HepG2 (cell line): Measurements from ENCODE around the gene RPLP2. TPM values are rescaled to one million over a fixed set of nuclear protein-coding genes. Genes with fewer than 3 reads are reported as not detected.
A peak's percentile ranks its signal among the peaks of the same experiment; 100 is the strongest.

Source experiments
- ATF1 ChIP-seq: IDR thresholded peaks from 2 replicates; pipeline ENCODE4 v1.6.1; 2016; ENCODE audit warnings: mild to moderate bottlenecking, control low read depth
- ELF1 ChIP-seq: sonication (generic); formaldehyde crosslinking; IDR thresholded peaks from 2 replicates; pipeline ENCODE4 v1.4.0; 2020; ENCODE audit warnings: missing genetic modification reagents
- FOXA1 ChIP-seq, 2 experiments: fragments of 450-650 bp in 1 of 2; sonication (generic) in 1 of 2; formaldehyde crosslinking in 1 of 2; IDR thresholded peaks; 2 replicates each; pipeline versions ENCODE4 v1.4.0 to v1.6.1; 2016 to 2020; ENCODE audit warnings: missing genetic modification reagents in 1 of 2
- FOXJ3 ChIP-seq: sonication (generic); formaldehyde crosslinking; IDR thresholded peaks from 2 replicates; pipeline ENCODE4 v1.4.0; 2020; ENCODE audit warnings: missing genetic modification reagents, mild to moderate bottlenecking, borderline replicate concordance
- HCFC1 ChIP-seq: fragments of 150-350 bp; IDR thresholded peaks from 2 replicates; pipeline ENCODE4 v1.6.1; 2014; ENCODE audit warnings: low read depth, low read length
- HMG20B ChIP-seq: conservative IDR thresholded peaks from 2 replicates; pipeline ENCODE4 v1.6.1; 2016; ENCODE audit warnings: missing genetic modification reagents, missing compliant biosample characterization
- JUND ChIP-seq: sonication (generic); formaldehyde crosslinking; IDR thresholded peaks from 2 replicates; pipeline ENCODE4 v1.8.0; 2022; ENCODE audit warnings: mild to moderate bottlenecking, missing genetic modification reagents
- KLF16 ChIP-seq, 2 experiments: sonication (generic) in 1 of 2; formaldehyde crosslinking in 1 of 2; IDR thresholded peaks; 2 replicates each; pipeline versions ENCODE4 v1.6.1 to v1.8.0; 2016 to 2023; ENCODE audit warnings: missing genetic modification reagents in 2 of 2, missing compliant biosample characterization in 1 of 2
- KMT2B ChIP-seq: IDR thresholded peaks from 2 replicates; pipeline ENCODE4 v1.6.1; 2016; ENCODE audit warnings: missing genetic modification reagents, missing compliant biosample characterization
- POLR2AphosphoS5 ChIP-seq: IDR thresholded peaks from 2 replicates; pipeline ENCODE4 v1.6.1; 2012; ENCODE audit warnings: low read depth, low read length
- PRMT3 ChIP-seq: sonication (generic); formaldehyde crosslinking; IDR thresholded peaks from 2 replicates; pipeline ENCODE4 v1.8.1; 2022; ENCODE audit warnings: low read depth, mild to moderate bottlenecking, moderate library complexity, missing genetic modification reagents, borderline replicate concordance
- RAD21 ChIP-seq: fragments of 450-650 bp; formaldehyde crosslinking; IDR thresholded peaks from 2 replicates; pipeline ENCODE4 v1.5.0; 2020; ENCODE audit warnings: mild to moderate bottlenecking
- RBM39 ChIP-seq: fragments of 200-400 bp; formaldehyde crosslinking; IDR thresholded peaks from one replicate; pipeline ENCODE4 v1.6.1; 2018; ENCODE audit warnings: antibody characterized with exemption, mild to moderate bottlenecking, low read depth, low read length; ENCODE audit not compliant: poor library complexity, severe bottlenecking
- SMYD3 ChIP-seq: sonication (generic); formaldehyde crosslinking; IDR thresholded peaks from 2 replicates; pipeline ENCODE4 v1.8.1; 2023; ENCODE audit warnings: mild to moderate bottlenecking, missing genetic modification reagents
- STAG1 ChIP-seq: sonication (generic); formaldehyde crosslinking; IDR thresholded peaks from 2 replicates; pipeline ENCODE4 v1.4.0; 2020; ENCODE audit warnings: missing genetic modification reagents
- TCF7L2 ChIP-seq: IDR thresholded peaks from 2 replicates; pipeline ENCODE4 v1.6.1; 2011; ENCODE audit warnings: mild to moderate bottlenecking, low read depth, low read length, moderate library complexity
- ZBTB21 ChIP-seq: sonication (generic); formaldehyde crosslinking; IDR thresholded peaks from 2 replicates; pipeline ENCODE4 v1.4.0; 2020; ENCODE audit warnings: missing genetic modification reagents
- ZBTB42 ChIP-seq: sonication (generic); formaldehyde crosslinking; IDR thresholded peaks from 2 replicates; pipeline ENCODE4 v1.5.0; 2020; ENCODE audit warnings: mild to moderate bottlenecking, missing genetic modification reagents
- ZFP62 ChIP-seq: sonication (generic); formaldehyde crosslinking; IDR thresholded peaks from 2 replicates; pipeline ENCODE4 v1.4.0; 2020; ENCODE audit warnings: missing genetic modification reagents
- ZNF274 ChIP-seq: sonication (generic); formaldehyde crosslinking; IDR thresholded peaks from 2 replicates; pipeline ENCODE4 v1.5.1; 2020; ENCODE audit warnings: mild to moderate bottlenecking, missing genetic modification reagents
- ZNF720 ChIP-seq: sonication (generic); formaldehyde crosslinking; IDR thresholded peaks from 2 replicates; pipeline ENCODE4 v1.4.0; 2020; ENCODE audit warnings: missing genetic modification reagents
- ZNF790 ChIP-seq: sonication (generic); formaldehyde crosslinking; IDR thresholded peaks from 2 replicates; pipeline ENCODE4 v1.8.0; 2022; ENCODE audit warnings: missing genetic modification reagents, mild to moderate bottlenecking, borderline replicate concordance
- ZNF879 ChIP-seq: sonication (generic); formaldehyde crosslinking; IDR thresholded peaks from 2 replicates; pipeline ENCODE4 v1.8.1; 2023; ENCODE audit warnings: missing genetic modification reagents
- polyA plus RNA-seq, 8 experiments: library from polyadenylated mRNA; depleted of rRNA in 3 of 8; stranded (reverse) in 7 of 8; unstranded in 1 of 8; fragments of >200 nt; fragmentation: Illumina TruSeq in 4 of 8; extraction: Trizol in 4 of 8; gene quantifications; 2 replicates each; pipeline versions ENCODE4 v1.2.1 to v1.2.3, GENCODE V29; 2011 to 2016; ENCODE audit warnings: low read depth in 4 of 8, missing spikeins in 1 of 8, mixed read lengths in 1 of 8; ENCODE audit not compliant: insufficient read depth in 1 of 8
- total RNA-seq, 5 experiments: library from RNA; depleted of rRNA; stranded (reverse); fragments of >200 nt; fragmentation: Illumina TruSeq; extraction: Trizol; gene quantifications; 2 replicates each; pipeline ENCODE4 v1.2.3, GENCODE V29; 2016; ENCODE audit warnings: low read depth in 1 of 5
- TF ChIP-seq, protein P1 (sequence below): sonication (generic); formaldehyde crosslinking; IDR thresholded peaks from 2 replicates; pipeline ENCODE4 v1.5.1; 2020; ENCODE audit warnings: mild to moderate bottlenecking, missing genetic modification reagents, moderate library complexity
- TF ChIP-seq, protein P2 (sequence below): sonication (generic); formaldehyde crosslinking; IDR thresholded peaks from 2 replicates; pipeline ENCODE4 v1.5.0; 2020; ENCODE audit warnings: mild to moderate bottlenecking, missing genetic modification reagents, moderate library complexity
- TF ChIP-seq, protein P3 (sequence below): sonication (generic); formaldehyde crosslinking; IDR thresholded peaks from 2 replicates; pipeline ENCODE4 v1.4.0; 2020; ENCODE audit warnings: missing genetic modification reagents; ENCODE audit errors: not compliant biosample characterization
- TF ChIP-seq, protein P4 (sequence below): sonication (generic); IDR thresholded peaks from 2 replicates; pipeline ENCODE4 v1.6.1; 2016; ENCODE audit warnings: low read depth, borderline replicate concordance

RPLP2 gene
- total and polyA plus RNA-seq, 2 of the 13 experiments (the other 11 are each of a cell fraction or from before 2014, with no cell fraction given): 978 to 2,106 TPM

DNA sequence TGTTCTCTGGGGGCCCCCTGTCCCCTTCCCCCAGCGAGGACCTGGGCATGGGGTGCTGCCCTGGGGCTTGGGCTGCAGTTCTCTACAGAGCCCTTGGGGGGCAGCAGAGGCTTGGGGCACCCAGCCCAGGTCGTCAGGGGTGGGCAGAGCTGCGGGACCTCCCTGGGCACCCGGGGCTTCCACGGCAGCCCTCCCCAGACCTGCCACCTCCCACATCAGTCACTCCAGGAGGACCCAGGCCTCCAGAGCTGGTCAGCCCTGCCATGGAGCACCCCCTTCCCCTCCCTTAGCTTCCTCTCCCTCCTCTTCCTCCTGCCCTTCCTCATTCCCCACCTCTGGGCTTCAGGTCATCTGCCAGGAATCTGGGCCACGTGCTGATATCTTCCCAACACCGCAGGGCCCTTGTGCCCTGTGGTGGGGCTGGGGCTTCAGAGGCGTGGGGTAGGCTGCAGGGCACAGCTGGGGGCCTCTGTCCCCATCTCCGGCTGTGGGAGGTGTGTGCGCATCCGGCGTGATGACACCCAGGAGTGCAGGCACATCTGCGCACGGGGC is 38.7 kb downstream of the RPLP2 start (continued):
- TF ChIP-seq, protein P1, sequence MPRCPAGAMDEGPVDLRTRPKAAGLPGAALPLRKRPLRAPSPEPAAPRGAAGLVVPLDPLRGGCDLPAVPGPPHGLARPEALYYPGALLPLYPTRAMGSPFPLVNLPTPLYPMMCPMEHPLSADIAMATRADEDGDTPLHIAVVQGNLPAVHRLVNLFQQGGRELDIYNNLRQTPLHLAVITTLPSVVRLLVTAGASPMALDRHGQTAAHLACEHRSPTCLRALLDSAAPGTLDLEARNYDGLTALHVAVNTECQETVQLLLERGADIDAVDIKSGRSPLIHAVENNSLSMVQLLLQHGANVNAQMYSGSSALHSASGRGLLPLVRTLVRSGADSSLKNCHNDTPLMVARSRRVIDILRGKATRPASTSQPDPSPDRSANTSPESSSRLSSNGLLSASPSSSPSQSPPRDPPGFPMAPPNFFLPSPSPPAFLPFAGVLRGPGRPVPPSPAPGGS (CRISPR knock-in tag): no peak
- TF ChIP-seq FOXJ3 (CRISPR knock-in tag) (no peak), JUND (CRISPR knock-in tag) (no peak), PRMT3 (CRISPR knock-in tag) (no peak), ZNF790 (CRISPR knock-in tag) (no peak), ZNF274 (CRISPR knock-in tag) (no peak), RAD21 (CRISPR knock-in tag) (peak; percentile 72), FOXA1 (IDR thresholded peaks at IDR 0.05) (no peak), FOXA1 (CRISPR knock-in tag; IDR thresholded peaks at IDR 0.05) (no peak), TCF7L2 (no peak), HCFC1 (no peak), ZBTB42 (no peak), ZBTB21 (CRISPR knock-in tag) (no peak), RBM39 (peak; percentile 17), HMG20B (CRISPR knock-in tag) (no peak), POLR2AphosphoS5 (no peak), KMT2B (no peak), ELF1 (no peak), ATF1 (CRISPR knock-in tag) (no peak), ZNF879 (CRISPR knock-in tag) (no peak), SMYD3 (CRISPR knock-in tag) (no peak), STAG1 (peak; percentile 83), ZFP62 (CRISPR knock-in tag) (no peak), ZNF720 (no peak), KLF16 (CRISPR knock-in tag; IDR thresholded peaks at IDR 0.05) (no peak)
- TF ChIP-seq, protein P2, sequence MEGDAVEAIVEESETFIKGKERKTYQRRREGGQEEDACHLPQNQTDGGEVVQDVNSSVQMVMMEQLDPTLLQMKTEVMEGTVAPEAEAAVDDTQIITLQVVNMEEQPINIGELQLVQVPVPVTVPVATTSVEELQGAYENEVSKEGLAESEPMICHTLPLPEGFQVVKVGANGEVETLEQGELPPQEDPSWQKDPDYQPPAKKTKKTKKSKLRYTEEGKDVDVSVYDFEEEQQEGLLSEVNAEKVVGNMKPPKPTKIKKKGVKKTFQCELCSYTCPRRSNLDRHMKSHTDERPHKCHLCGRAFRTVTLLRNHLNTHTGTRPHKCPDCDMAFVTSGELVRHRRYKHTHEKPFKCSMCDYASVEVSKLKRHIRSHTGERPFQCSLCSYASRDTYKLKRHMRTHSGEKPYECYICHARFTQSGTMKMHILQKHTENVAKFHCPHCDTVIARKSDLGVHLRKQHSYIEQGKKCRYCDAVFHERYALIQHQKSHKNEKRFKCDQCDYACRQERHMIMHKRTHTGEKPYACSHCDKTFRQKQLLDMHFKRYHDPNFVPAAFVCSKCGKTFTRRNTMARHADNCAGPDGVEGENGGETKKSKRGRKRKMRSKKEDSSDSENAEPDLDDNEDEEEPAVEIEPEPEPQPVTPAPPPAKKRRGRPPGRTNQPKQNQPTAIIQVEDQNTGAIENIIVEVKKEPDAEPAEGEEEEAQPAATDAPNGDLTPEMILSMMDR (CRISPR knock-in tag): peak; percentile 87
- TF ChIP-seq, protein P3, sequence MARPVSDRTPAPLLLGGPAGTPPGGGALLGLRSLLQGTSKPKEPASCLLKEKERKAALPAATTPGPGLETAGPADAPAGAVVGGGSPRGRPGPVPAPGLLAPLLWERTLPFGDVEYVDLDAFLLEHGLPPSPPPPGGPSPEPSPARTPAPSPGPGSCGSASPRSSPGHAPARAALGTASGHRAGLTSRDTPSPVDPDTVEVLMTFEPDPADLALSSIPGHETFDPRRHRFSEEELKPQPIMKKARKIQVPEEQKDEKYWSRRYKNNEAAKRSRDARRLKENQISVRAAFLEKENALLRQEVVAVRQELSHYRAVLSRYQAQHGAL (CRISPR knock-in tag): no peak
- TF ChIP-seq, protein P4, sequence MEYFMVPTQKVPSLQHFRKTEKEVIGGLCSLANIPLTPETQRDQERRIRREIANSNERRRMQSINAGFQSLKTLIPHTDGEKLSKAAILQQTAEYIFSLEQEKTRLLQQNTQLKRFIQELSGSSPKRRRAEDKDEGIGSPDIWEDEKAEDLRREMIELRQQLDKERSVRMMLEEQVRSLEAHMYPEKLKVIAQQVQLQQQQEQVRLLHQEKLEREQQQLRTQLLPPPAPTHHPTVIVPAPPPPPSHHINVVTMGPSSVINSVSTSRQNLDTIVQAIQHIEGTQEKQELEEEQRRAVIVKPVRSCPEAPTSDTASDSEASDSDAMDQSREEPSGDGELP: no peak
